ENCODE results near the gene P2RY4.
"Not testable (repeated sequence)": the region's sequence is repeated elsewhere in the genome, so short reads cannot be mapped to it uniquely, and the experiment has no call there.

P2RY4 gene

DNA sequence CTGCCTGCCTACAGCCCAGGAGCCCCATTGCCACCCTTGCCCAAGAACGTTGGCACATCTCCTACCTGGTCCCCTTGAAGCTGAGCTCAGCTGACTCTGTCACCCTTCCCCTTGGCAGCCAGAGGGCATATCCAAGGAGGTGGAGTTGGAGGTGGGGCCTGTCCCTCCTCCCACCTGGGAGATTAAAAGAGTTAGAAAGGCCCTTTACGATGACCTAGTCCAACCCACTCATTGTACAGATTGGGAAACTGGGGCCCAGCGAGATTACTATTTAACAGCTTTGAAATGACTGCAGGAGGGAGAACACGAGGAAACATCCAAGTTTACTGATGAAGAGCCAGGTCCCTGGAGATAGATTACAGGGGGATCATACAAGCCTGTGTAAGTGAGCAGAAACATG lies at the start of gene P2RY4:
Gene P2RY4 (minus strand): TSS at position 101 of the 400 bp plus-strand sequence. CDS start 580 bp downstream, outside the sequence.
- no peak for DNase-seq (ENCODE audit: low read depth in 2 of 2)

DNA sequence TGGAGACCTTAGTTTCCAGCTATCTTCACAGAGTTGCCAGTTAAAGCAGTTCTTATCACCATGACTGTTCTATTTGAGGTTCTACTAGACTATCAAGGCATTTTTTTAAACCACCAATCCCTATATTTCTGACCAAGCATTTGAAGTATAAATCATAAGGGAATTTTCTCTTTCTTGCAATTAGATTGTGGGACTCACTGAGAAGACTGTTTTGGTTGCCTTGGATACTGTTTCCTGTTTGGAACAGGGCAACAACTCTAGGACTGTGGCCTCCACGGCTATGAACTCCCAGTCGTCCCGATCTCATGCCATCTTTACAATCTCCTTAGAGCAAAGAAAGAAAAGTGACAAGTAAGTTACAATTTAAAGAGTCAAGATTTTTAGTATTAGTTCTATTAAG lies 41.7 kb upstream of the P2RY4 start:
- DNase-seq (ENCODE audit: low read depth in 2 of 2), result no peak

DNA sequence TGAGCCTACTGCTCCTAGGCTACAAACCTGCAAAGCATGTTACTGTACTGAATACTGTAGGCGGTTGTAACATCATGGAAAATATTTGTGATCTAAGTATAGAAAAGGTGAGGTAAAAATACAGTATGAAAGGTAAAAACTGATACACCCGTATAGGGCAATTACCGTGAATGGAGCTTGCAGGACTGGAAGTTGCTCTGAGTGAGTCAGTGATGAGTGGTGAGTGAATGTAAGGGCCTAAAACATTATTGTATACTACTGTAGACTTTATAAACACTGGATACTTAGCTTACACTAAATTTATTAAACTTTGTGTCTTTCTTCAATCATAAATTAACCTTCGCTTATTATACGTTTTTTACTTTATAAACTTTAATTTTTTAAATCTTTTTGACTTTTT lies 33.6 kb upstream of the P2RY4 start:
- no peak for DNase-seq (ENCODE audit: low read depth in 2 of 2)

DNA sequence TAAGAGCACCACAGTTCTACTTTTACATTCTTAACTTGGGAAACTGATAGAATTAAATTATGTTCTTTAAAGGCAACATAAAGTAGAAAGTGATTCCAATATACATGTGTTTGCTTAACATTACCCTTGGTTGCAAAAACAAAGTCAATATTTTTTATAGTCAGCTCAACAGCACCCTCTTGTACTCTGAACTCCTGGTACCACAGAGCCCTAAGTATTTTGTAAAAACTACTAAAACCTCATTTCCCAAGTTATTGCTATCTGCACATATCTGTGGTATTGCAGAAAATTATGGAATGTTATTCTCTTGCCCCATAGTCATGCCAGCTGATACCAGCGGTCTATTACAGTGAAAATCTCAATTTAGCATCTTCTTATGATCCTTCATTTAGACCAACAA lies 32.8 kb upstream of the P2RY4 start:
- no peak for DNase-seq (ENCODE audit: low read depth in 2 of 2)

DNA sequence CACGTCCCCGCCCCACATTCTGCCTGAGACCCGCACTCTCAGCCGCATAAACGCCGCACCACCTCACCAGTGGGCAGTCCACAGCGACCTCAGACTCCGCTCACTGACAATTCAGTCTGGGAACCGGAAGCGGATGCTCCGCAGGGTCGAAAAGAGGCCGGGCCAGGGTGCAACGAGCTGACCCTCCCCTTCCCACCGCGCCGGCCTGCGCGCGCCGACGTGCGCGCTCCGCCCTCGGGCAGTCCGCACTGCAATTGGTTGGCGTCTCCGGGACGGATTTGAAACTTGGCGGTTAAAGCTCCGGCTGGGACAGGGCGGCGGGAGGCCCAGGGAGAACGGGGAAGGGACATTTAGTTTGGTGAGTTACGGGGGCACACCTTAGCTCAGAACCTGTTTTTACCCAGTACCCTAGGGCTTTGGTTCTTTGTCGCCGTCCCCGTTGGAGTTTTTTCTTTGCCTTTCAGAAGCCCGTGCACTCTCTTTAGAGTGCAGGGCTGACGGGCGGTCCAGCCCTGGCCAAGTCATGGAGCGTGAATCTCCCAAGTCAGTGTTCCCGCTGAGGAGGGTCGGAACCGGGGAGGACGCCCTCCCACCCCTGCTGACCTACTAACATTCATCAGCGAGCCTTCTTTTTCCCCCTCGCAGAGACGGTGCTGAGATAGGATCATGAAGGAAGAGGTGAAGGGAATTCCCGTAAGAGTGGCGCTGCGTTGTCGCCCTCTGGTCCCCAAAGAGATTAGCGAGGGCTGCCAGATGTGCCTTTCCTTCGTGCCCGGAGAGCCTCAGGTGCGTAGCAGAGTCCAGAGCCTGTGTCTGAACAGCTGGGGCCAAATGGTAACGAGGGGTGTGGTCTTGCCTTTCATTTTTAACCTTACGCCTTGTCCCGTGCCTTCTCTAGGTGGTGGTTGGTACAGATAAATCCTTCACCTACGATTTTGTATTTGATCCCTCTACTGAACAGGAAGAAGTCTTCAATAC lies 30.1 kb upstream of the P2RY4 start, which contains the start of the genes KIF4A and PDZD11:
Gene KIF4A (plus strand): TSS at position 312 of the 978 bp plus-strand sequence. CDS start 355 bp downstream, at position 667.
Gene PDZD11 (minus strand): TSS at position 135 of the 978 bp plus-strand sequence. CDS start 586 bp downstream, outside the sequence.
- peak; percentile 60 to 62 for DNase-seq (ENCODE audit: low read depth in 2 of 2)

DNA sequence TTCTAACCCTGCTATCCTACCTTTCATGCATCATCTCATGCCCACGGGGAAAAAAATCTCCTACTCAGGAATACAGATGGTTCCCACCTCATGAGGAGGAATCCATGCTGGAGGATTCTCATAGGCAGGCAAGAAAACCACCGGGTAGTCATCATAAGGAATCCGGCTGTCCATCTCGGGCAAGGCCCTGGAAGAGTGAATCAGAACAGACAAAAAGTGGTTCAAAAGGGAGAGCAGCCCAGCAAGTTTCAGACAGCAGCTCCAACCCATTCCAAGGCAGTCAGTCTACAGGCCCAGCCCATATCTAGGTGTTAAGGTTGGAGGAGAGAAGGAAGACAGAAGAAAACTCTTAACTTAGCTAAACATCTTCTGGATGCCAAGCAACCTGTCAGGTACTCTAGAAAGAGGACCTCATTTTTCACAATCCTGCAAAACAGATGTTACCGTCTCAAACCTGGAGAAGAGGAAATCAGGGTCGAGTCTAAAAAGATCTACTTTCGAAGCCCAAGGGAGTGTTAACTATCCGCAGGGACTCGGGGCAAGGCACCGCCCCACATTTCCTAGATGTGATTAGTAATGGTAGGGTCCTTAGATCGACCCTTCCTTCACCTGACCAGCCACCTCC lies 29.3 kb upstream of the P2RY4 start:
- no peak for DNase-seq (ENCODE audit: low read depth in 2 of 2)

DNA sequence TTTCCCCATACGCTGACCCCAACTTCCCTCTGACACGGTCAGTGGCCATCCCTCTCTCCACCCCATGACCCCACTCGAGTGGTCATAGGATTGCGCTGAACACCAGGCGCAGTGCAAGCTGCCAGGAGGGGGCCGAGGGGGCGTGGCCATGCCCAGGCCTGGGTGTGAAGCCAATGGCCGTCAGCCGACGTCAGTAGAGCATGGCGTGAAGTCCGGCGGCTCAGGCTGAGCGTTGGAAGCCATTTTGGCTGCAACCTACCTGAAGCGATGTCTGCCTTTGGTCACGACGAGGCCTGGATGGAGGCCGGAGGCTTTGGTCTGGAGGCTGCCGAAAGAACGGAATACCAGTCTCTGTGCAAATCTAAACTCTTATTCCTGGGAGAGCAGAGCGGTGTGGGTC lies 21.9 kb upstream of the P2RY4 start, which contains the start of gene RAB41:
Gene RAB41 (plus strand): TSS at position 222 of the 400 bp plus-strand sequence. CDS start 46 bp downstream, at position 268.
- no peak for DNase-seq (ENCODE audit: low read depth in 2 of 2)

DNA sequence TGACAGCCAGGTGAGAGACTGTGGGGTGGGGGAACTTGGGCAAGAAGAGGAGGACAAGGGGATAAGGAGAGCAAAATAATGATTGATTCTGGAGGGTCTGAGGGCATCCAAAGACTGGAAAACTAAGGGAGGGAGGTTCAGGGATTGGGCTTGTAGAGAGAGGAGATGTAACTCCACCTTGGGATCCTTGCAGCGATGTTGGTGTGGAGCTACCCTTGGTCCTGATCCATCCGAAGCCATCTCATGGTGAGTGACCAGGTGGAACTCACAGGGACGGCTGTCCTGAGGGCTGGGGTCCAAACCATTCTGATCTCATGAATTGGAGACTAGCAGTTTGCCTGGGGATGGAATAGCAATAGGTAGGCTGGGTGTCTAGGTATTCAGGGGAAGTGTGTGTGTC lies 20.6 kb upstream of the P2RY4 start:
- no peak for DNase-seq (ENCODE audit: low read depth in 2 of 2)

DNA sequence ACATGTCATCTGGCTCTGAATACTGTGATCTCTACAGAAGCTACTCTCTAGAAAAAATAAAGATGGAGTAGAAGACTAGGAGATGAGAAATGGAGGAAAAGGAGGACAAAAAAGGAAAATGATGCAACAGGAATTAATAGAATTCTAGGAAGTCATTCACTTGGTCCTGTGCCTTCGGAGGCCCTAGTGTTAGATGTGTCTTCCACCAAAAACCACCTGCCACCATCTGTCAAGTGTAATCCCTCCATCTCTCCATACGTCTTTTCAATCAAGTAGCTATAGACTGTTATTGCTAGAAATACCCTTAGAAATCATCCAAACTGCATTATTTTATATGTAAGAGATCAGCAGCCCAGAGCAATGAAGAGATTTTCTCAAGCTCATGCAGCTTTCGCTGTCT lies 19.1 kb upstream of the P2RY4 start:
- no peak for DNase-seq (ENCODE audit: low read depth in 2 of 2)

DNA sequence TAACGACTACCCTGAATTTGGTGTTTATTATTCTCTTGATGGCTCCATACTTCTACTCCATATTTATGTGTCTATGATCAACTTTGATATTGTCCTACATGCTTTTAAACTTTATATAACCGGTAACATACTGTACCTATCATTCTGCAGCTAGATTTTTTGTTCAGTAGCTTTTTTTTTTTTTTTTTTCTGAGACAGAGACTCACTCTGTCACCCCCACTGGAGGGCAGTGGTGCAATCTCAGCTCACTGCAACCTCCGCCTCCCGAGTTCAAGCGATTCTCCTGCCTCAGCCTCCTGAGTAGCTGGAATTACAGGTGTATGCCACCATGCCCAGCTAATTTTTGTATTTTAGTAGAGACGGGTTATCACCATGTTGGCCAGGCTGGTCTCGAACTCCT lies 14.0 kb upstream of the P2RY4 start:
- not testable (repeated sequence) for DNase-seq (ENCODE audit: low read depth in 2 of 2)

DNA sequence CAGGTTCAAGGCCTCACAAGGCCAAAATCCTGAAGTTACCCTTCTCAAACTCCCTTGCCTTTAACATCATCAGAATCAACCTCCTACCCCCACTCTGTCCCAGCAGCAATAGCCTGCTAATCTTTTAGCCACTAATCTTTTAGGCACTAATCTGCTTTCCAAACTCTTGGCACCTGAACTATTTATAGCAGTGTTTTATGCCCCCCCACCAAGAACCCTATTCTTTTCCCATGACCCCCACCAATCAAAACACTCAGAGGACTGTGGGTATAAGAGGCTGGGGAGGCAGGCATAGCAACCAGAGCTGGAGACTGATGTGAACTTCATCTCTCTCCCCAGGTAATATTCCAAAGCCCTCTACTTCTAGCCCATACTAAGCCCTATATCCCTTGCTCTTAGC lies 8.0 kb upstream of the P2RY4 start, which contains the start of gene ARR3:
Gene ARR3 (plus strand): TSS at position 301 of the 400 bp plus-strand sequence. CDS start 1,052 bp downstream, outside the sequence.
- DNase-seq (ENCODE audit: low read depth in 2 of 2), result no peak

DNA sequence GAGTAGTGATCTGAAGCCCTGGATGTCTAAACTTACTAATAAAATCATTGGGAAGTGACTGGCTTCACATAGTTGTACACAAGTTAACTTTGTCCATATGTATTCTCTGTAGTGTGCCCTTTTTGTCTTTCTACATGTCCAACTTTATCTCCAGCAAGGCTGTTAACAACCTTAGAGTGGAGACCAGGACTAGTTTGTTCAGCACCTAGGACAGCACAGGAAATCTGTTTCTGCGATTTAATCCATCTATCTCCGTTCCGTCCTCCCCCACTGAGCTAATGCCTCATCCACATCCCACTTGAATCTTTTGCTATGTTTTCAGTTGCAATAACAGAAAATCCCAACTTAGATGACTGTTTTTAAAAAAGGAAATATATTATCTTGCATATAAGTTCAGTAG lies 4.8 kb upstream of the P2RY4 start:
- DNase-seq (ENCODE audit: low read depth in 2 of 2), result no peak

DNA sequence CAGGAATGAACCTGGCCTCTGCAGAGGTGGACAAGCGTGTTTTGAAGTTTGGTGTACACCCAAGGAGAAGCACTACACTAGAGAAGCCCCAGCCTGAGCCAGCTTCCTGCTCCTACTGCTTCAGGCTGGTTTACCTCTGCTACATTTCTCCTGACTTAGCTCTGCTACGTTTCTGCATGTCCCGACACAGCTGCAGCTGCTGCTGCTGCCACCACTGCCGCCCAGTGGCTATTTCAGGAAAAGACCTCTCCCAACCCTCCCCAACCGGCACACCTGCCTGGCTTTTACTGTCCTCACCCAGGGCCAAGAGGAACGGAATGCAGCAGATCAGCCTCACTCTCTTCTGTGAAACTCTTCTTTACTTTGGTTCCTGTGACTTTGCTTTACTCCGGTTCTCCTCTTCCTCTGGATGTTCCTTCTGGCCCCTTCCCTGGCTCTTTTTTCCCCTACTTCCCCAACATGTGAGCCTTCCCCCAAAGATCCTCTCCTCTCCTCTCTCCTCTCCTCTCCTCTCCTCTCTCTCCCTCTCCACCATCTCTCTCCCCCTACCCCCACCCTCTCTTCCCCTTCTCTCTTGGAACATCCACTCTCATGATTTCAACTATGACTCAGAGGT lies 3.1 kb upstream of the P2RY4 start:
- peak in 1 of 2 donors; percentile 3 for DNase-seq (ENCODE audit: low read depth in 2 of 2)

DNA sequence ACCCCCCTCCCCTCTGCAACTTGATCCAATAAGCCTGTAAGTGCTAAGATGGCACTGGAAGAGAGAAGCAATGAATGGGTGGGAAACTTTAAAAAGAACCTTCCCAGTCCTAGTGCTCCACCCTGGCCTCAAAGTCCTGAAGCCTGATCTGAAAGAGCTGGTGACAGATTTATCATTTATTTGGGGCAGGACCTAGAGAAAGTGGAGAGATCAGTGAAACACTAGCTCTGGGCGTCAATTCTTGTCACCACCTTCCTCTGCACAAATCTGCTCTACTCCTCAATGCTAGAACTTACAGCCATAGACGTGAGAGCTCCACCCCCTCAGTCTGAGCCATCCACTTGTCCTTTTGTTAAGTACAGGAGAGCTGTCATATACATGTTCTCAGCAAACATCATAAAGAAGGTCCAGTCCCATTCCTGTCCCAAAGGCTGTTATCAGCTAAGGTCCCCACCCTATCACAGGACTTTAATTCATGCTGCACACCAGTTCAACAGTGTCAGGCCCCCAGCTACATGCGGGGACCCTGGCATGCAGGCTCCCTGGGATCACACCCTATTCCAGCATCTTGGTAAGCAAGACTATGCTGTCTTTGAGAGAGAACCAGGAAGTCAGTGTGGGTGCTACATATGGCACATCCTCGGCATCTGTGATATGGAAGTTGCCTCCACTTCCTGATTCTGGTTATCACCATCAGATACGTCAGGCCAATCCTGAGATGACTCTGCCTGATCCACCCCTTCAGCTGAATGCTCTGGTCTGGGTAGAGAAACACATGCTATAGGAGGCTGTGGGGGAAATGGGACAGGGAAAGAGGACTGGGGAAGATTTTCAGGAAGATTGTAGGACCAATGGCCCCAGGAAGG lies 2.3 kb downstream of the P2RY4 start:
- DNase-seq (ENCODE audit: low read depth in 2 of 2), result no peak

DNA sequence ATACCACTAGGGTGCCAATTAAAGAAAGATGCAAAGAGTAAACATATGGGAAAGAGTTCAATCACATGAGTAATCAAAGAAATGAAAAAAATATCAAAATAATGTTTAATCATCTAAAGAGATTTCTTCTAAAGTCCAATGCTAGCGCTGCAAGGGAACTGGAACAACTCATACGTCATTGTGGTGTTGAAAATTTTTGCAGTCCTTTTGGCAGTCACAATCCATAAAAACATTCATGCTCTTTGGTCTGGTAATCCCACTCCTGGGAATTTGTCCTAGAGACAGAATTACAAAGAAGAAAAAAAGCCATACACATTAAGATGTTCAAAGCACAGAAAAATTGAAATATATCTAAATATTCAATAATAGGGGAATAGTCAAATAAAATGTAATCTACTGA lies 4.6 kb downstream of the P2RY4 start:
- DNase-seq (ENCODE audit: low read depth in 2 of 2), result no peak

DNA sequence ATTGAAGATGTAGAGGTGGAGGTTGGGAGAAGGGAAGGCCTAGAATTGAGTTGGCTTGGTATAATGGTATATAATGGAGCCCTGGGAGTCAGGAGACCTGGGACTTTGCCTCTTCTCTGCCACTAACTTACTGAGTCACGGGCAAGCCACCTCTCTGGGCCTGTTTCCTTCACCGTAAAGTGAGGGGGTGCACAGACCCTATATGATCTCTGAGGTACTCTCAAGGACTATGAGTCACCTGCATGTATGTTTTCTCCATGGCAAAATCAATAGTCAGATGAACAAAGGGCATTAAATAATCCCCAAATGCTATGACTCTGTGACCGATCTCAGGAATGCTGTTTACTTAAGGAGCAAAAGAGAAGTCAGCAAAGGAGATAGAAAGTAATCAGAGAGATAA lies 5.1 kb downstream of the P2RY4 start:
- DNase-seq (ENCODE audit: low read depth in 2 of 2), result no peak

DNA sequence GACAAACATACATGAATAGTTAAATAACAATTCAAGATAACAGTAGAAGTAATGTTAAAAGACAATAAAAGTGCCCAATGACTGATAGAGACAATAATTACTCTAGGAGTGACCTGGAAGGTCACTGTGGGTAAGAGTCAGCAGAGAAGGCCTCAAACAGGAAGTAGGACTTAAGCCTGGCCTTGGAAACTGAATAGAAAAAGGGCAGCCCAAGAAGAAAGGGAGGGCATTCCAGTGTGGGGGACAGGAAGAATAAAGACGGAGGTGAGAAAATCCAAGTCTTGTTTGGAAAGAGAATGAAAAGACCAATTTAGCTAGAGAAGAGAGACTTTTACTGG lies 6.0 kb downstream of the P2RY4 start:
- DNase-seq (ENCODE audit: low read depth in 2 of 2), result no peak

DNA sequence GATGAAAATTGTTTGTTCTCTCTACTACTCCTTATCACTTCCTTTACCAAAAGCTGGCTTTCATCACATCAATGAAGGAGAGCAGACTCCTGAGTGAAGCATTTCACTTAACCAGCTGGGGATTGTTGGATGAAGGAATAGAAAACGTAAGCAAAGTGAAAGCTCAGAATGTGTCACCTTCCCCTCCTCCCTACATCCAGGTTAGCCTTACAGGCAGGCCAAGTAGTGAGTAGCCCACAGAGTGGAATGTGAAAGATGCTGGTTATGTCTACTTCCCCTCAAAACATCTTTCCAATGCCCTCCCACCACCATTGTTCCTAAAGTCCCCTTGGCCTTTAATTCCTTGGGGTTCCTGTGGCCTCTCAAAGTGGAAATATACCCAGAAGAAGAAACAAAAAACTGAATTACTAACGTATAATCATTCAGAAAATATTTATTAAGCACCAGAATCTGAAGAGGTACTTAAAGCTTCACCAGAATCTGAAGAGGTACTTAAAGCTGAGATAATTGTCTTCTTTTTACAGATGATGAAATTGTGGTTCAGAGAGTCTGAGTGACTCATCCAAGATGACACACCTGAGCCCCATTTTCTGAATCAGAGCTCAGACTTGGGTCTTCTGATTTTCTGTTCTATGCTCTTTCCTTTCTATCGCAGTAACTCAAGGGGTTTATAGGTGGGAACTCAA lies 6.5 kb downstream of the P2RY4 start:
- DNase-seq (ENCODE audit: low read depth in 2 of 2), result no peak

DNA sequence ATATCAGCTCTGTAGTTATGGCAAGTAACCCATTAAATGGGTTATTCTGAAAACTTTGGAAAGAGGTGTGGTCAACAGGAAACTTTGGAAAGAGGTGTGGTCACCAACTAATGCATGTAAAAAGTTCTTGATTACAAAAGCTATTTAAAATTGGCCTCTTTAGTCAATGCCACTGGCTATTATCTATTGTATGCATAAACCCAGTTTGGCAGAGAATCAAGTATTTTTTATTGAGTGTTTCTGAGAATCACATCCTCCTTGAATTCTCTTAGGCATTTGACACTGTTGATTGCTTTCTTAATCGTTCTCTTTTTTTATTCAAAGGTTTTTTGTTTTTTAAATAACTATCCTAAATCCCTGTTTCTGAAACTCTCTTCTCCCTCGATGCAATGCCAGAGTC lies 7.5 kb downstream of the P2RY4 start:
- DNase-seq (ENCODE audit: low read depth in 2 of 2), result no peak

DNA sequence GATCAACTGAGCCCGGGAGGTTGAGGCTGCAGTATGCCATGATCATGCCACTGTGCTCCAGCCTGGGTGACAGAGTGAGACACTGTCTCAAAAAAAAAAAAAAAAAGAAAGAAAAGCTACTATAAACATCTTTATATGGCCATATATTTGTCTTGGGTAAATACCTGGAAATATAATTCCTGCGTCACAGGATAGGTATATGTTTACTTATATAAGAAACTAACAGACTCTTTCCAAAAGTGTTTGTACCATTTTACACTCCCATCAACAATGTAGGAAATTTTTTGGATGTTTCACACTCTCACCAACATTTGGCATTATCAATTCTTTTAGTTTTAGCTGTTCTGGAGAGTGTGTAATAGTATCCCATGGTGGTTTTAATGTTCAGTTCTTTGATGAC lies 12.8 kb downstream of the P2RY4 start:
- no peak for DNase-seq (ENCODE audit: low read depth in 2 of 2)

DNA sequence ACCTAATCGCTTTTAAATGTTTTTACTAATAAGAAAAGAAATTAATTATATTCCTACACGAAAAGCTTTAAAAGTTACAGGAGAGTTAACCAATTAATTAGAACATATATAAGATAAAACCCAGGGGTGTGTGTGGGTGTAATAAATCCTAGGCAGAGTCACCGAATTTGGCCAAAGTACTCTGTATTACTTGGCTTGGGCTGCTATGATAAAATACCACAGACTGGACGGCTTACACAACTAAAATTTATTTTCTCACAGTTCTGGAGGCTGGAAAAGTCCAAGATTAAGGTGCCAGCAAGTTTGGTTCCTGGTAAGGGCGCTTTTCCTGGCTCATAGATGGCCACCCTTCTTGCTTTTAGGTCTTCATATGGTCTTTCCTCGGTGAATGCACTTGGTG lies 15.1 kb downstream of the P2RY4 start:
- DNase-seq (ENCODE audit: low read depth in 2 of 2), result no peak

Data from activated CD4-positive, alpha-beta T cell treated with anti-CD3 and anti-CD28 coated beads for 24 hours (primary cell).